Urothelium cell line (cell line): Measurements from ENCODE around the gene RUFY2.

Source experiments
- DNase-seq: peaks from one replicate; pipeline ENCODE4 v3.0.0; 2011; ENCODE audit warnings: low spot score, mixed read lengths
- FAIRE-seq: peaks from 2 replicates; lab custom pipeline; 2011; peaks lifted over from hg19 to GRCh38; lab: Jason Lieb, UNC

The RUFY2 gene

DNA sequence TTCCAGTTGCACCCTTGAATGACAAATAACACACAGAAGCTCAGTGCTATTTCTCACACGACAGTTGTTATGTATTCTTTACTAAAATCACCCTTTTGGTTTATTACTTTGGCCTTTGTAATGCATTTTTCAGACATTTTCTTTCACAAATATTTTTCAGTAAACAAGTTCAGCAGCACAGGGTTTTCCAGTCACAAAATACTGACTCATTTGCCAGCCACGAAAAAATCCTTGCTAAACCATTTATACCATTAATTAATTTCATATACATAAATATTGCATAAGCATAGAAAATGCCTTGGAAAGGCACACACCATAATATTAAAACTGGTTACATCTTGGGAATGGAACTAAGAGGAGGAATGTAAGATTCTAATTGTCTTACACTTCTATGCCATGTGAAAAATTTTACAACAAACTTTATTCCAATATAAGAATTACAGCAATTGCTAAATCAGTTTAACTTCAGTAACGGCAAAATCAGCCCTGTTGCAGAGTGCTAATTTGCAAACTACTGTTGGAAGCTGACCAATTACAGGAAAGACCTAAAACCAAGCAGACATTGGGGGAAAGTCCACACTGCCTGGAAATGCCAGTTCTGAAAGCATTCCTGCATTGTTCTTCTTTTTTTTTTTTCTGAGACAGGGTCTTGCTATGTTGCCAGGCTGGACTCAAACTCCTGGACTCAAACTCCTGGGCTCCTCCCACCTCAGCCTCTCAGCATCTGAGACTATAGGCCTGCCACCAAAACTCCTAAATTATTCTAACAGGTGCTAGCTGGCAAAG lies 42.8 kb downstream of the RUFY2 start:
- FAIRE-seq, result no peak
- DNase-seq, result no peak

DNA sequence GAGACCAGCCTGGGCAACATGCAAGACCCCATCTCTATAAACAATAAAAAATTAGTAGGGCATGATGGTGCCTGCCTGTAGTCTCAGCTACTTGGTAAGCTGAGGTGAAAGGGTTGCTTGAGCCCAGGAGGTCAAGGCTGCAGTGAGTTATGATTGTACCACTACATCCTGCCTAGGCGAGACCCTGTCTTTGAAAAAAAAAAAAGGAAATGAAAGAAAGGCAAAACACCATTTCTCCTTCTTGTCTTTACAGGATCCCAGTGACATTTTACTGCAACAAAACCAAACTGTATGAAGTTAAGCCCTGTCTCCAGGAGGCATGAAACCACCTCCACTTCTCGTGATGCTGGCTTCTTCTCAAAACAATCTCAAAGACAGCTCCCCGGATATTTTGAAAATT lies 44.5 kb downstream of the RUFY2 start:
- FAIRE-seq (no peak), DNase-seq (no peak)

DNA sequence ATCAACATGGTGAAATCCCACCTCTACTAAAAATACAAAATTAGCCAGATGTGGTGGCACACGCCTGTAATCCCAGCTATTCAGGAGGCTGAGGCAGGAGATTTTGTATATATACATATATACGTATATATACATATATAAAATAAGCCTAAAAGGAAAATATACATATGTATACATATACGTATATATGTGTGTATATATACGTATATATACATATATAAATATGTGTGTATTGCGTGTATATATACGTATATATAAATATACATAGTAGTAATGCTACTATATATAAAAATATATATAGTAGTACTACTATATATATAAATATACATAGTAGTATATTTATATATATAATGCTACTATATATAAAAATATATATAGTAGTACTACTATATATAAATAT lies 47.9 kb downstream of the RUFY2 start:
- DNase-seq (no peak), FAIRE-seq (no peak)

DNA sequence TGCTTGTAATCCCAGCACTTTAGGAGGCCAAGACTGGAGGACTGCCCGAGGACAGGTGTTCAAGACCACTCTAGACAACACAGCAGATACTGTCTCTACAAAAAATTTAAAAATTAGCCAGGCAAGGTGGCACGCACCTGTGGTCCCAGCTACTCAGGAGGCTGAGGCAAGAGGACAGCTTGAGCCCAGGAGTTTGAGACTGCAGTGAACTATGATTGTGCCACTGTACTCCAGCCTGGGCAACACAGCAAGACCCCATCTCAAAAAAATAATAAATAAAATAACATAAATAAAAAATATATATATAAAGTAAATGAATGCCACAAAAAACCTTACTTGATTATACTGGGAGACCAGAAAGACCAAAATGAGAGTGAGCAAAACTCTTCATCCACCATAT lies 53.5 kb downstream of the RUFY2 start:
- no peak for FAIRE-seq
- DNase-seq, result no peak

DNA sequence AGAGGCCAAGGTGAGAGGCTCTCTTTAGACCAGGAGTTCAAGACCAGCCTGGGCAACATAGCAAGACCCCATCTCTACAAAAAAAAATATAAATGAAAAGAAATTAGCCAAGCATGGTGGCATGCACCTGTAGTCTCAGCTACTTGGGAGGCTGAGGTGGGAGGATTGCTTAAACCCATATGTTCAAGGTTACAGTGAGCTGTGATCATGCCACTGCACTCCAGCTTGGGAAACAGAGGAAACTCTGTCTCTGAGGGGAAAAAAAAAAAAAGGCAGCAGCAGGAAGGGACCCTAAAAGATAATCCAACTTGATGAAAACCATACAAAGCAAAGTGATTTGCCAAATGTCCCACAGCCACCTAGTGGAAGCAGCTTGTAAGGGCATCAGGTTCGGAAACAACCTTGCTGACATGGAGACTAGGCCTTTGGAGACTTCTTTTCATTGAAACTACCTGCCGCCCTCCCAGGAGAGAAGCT lies 58.8 kb downstream of the RUFY2 start:
- peak; percentile 60 for DNase-seq
- peak; percentile 52 for FAIRE-seq

DNA sequence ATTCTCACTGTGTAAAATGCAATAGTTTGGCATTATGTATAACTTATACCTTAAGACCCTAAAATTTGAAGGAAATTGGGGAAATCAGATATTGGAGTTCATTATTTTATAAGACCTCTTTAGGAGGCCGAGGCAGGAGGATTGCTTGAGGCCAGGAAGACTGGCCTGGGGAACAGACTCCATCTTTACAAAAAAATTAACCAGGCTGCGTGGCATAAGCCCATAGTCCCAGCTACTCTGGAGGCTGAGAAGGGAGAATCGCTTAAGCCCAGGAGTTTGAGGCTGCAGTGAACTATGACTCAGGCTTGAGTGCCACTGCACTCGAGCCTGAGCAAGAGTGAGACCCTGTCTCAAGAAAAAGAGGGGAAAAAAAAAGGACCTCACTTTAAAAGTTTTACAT lies 60.3 kb downstream of the RUFY2 start:
- no peak for FAIRE-seq
- DNase-seq, result no peak

DNA sequence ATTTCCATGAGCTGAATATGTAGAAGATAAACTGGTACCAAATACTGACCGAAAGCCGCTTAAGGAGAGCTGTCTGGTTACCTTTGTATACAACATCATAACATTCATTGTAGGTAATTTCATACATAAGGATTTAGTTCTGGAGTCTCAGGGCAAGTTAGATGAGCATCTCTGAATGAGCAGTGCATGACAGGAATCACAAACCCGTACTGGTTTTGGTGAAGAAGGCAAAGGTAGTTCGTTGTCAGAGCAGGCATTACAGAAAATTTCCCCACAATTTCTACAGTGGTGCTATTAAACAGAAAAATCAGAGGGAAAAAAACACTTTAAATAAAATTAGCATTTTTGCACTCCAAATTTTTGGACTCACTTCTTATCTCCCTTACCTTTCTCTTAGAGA lies 61.5 kb downstream of the RUFY2 start:
- DNase-seq, result no peak
- no peak for FAIRE-seq

DNA sequence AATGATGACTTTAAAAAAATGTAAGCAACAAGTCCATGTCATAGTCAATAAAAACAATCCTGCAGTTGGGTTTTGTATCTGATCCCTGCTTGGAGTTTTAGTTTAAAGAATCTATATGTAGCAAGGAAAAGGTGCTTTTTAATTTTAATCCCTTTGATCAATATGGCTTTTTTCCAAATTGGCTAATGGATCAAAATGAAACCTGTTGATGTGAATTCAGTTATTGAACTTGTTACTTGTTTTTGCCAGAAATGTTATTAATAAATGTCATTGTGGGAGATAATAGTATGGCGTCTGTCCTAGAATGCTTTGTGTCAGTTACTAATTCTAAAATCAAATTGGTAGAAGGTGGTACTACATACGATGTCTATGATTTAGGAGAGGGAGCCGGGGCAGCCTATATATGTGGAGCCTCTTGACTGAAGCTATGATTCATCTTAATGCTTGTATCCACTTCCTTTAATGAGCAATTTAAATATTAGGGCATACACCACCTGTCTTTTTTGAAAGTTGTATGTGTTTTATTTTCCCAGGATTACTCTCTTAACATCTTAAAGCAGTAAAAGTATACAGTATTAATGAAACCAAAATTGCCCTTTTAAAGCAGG lies 64.1 kb downstream of the RUFY2 start:
- FAIRE-seq (no peak), DNase-seq (no peak)

DNA sequence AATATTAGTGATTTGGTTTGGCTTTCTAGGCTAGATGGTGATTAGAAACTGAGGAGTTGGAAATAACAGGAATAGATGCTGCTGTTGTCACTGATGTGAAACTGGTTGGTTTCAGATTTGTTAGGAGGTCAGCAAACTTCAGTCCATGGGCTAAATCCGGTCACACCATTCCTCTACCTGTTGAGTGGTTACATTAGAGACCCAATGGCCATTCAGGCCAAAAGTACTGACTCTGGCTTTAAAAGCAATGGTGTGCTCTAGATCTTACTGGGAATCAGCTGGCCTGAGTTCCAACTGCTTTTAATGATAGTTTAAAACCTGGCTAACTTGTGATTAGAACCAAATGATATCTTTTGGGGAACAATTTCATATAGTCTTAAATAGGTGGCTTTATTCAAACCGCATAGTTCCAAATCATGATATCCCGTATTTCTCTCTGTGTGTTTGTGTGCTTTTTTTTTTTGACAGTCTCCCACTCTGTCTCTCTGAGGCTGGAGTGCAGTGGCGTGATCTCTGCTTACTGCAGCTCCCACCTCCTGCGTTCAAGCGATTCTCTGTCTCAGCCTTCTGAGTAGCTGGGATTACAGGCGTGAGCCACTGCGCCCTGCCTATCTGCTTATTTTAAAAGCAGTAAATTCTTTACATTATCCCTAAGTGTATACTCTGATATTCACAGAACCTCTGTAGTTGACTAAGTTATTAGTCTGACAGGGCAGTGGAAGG lies 66.6 kb downstream of the RUFY2 start:
- FAIRE-seq, result peak; percentile 70
- no peak for DNase-seq

DNA sequence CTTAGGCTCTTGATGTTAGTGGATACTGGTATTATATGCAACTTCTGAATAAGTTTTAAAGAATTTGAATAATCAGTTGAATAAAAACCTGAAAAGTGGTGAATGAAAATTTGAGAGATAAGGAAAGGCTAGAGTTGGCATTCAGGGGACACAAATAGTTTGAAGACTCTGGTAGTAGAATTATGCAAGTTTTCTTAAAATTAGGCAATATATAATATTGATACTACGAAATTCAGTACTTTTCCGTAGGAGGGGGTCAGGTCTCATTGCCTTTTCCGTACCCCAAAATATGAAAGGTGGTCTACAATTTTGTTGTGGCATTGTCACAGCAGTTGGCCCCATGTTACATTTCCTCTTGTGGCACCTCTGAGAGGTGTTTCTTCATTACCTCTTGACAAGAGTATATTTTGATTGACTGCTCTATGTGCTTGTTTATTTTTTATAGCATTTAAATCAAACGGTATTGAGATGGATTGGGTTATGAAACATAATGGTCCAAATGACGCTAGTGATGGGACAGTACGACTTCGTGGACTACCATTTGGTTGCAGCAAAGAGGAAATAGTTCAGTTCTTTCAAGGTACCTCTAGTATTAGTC lies 70.2 kb downstream of the RUFY2 start:
- DNase-seq, result no peak
- no peak for FAIRE-seq

DNA sequence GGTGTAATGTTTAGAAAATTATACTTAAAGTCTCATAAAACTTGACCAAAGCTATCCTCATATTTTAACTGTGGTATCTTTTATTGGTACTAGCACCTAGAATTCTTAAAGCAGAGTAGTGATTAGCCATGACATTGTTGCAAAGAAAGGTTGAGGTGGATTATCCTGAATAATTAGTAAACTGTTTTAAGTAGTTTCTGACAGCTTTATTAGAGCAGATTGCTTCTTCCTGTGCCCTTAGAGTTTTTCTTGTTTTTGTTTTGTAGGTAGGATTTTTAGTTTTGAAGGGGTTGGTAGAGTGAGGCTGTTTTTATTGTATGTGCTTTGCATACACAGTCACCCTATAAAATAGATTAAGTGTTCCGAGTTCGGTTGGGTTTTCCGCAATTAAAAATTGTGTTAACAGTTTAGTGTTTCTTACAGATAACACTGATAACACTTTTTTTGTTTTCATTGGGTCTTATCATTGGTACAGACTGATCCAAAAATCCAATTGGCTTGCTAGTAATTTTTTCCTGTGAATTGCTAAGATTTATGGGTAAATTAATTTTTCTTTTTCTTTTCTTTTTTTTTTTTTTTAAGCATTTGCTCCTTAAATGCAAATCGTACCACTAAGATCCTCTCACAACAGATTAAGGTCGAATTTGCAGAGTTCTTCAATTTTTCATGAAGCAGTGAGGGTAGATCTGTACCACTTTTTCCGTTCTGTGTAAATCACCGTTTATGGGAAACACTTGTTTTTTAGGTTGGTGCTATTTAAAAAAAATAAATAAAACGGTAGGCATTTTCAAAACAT lies 72.2 kb downstream of the RUFY2 start:
- DNase-seq, result no peak
- FAIRE-seq, result no peak

DNA sequence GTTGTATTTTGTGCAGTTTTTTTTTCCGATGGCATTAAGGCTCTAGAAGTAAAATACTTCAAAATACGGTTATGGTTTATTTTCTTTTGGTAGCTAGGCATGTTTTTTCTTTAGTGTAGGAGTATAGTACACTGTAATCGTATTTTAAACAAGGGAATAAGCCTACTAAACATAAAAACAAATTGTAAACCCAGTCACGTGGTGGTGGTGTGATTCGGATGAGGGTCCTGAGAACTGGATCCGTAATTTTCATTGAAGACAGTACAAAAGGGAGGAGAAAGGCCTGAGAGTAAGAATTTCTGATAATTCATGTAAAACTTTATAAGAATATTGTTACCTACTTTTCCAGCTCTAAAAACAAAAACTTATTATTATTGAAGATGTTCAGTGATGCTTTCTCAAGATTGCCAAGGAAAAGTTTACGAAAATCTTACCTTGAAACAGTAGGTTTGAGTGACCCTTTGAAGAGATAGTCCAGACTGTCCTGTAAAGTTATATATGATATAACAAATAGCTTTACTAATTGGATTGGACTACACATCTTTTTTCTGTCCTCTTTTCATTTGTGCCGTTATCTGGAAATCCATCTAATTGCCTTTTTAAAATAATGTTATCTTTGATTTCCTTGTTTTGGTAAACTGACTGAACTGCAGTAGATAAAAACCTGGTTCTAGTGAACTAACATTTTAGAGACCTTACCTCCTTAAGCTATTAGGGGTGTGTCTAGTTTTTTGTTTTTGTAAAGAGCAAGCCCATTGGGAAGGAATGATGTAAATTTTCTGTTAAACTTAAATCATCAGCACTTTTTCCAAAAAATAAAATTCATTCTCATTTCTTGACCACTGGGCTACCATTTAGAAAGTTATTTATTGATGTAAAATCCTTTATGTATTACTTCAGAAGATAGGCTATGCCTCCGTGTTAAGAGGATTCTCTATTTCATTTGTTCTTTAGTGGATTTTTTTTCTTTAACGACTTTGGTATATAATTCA lies 73.3 kb downstream of the RUFY2 start:
- DNase-seq, result no peak
- FAIRE-seq, result no peak

DNA sequence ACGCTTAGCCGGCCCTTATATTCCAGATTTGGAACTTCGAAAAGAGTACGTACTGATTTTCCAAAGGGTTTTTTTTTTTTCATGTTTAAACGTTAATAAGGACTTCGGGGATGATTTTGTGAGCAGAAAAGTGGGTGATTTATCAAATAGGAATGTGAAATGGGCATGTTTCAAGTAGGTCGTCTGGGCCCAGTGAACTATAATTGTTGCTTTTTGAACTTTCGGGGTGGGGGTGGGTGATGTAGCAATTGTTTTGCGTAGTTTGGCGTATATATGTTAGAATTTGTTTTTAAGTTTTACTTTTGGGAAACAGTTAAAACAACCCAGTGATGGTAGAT lies 74.0 kb downstream of the RUFY2 start:
- no peak for FAIRE-seq

DNA sequence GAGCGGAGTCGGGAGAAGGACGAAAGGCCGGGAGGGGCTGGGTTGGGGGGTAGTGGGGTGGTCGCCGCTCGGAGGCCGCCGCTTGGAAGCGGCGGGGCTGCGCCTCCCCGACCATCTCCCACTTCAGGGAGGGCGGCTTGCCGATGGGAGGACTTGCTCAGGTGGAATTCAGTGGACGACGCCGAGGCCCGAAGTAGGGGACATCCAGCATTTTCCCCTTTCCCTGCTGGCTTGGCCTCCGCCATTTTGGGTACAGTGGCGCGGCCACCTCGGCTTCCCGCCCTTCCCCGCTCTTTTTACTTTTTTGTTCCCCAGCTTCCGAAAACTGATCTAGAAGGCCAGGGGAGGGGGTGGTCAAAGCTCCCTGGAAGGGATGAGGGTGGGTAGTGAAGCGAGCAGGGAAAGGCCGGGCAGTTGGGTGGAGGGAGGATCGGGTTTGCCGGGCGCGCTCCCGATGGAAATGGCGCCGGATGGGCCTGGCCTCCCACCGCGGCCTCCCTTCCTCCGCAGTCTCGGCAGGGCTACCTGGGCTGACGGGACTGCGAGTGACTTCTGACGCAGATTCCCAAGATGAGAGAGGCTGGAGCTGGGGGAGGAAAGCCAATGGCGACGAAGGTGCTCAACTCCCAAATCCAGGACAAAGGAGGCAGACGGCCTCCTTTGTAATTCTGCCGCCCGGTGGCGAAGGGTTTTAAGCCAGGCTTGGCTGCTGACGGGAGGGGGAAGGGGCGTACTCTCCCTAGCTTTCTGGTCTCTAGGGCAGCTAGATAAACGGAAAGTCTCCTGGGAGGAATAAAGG lies 74.6 kb downstream of the RUFY2 start, which contains the start of gene PBLD:
Gene PBLD, minus strand, starts transcription at position 670 of the 799 bp plus-strand sequence. CDS start 26,084 bp downstream, outside the sequence.
- FAIRE-seq, result no peak
- peak; percentile 81 for DNase-seq

More for the DNA sequence above, 74.0 kb downstream of the RUFY2 start:
- DNase-seq, result no peak

DNA sequence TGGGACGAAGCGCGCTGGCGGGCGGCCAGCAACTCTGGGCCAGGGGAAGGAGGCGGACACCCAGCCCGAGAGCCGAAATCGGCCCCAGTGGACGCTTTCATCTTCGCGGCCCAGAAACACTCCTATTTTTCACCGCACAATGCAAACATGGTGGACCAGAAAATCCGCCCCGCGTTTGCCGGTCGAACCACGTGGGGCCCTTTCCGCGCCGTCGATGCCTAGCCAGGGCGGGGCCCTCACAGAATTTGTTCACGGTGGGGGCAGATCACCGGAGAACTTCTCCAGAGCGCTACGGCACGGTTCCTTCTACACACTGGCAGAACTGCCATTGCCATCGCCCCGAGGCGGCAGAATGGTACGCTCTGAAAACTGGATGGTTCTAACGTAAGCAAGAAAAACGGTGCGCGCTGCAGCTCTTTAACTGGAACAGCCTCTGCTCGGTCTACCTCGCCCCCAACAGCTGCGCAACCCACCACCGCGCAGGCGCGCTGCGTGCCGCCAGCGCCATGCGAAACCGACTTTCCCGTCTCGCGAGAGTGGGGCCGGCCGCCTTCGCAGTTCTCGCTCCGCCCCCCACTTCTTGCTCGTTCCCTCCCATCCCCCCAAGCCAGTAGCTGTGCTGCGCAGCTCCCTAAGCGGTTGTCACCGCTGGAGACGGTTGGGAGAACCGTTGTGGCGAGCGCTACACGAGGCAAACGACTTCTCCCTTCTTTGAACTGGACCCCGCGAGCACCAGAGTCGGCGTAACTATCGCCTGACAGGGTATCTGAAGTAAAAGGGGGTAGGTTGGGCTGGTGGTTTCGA lies 75.4 kb downstream of the RUFY2 start, which contains the start of gene HNRNPH3:
Gene HNRNPH3, plus strand, starts transcription at position 610 of the 804 bp plus-strand sequence. CDS start 5,158 bp downstream, outside the sequence.
- FAIRE-seq (peak; percentile 97), DNase-seq (peak; percentile 99)

DNA sequence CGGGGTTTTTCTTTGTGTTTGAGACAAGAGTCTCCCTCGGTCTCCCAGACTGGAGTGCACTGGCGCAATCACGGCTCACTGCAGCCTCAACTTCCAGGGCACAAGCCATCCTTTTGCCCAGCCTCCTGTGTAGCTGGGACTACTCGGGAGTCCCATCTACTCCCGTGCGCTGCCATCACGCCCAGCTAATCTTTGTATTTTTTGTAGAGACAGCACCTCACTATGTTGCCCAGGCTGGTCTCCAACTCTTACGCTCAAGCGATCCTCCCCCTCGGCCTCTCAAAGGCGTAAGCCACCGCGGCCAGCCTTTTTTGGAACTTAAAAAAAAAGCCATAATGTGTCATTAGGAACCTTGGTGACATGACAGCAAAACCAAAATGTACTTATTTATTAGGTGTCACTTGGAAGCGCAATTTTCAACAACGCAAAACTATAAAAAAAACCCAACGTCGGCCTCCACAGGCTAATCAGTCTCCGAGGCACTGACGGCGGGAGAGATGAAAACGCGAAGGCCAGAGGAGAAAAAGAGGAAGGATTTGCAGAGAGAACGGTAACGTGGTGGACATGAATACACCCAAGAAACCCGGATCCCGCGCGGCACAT lies 76.1 kb downstream of the RUFY2 start:
- FAIRE-seq, result no peak
- DNase-seq, result no peak

DNA sequence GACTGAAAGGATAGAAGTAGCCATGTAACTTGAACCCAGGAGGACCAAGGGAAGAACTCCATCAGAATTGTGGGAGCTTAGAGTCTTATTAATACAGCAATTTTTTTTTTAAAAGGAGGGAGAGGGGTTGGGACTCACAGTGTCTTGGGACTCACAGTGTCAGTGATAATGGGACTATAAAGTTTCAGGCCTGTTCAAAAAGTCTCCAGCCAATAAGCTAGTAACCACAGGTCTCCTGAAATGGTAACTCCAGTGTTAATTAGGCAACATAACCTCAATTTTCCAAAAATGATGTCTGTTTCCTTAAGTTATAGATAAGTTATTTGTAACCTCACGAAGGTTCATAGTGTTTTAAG lies 77.6 kb downstream of the RUFY2 start:
- DNase-seq (no peak), FAIRE-seq (no peak)
